ENCODE results near the gene C1QTNF5. TPM values are rescaled to one million over a fixed set of nuclear protein-coding genes. Genes with fewer than 3 reads are reported as not detected.
A peak's percentile ranks its signal among the peaks of the same experiment; 100 is the strongest.

C1QTNF5 gene
- total RNA-seq, 2 donors from 2014 or later: 0.62 to 0.66 TPM

DNA sequence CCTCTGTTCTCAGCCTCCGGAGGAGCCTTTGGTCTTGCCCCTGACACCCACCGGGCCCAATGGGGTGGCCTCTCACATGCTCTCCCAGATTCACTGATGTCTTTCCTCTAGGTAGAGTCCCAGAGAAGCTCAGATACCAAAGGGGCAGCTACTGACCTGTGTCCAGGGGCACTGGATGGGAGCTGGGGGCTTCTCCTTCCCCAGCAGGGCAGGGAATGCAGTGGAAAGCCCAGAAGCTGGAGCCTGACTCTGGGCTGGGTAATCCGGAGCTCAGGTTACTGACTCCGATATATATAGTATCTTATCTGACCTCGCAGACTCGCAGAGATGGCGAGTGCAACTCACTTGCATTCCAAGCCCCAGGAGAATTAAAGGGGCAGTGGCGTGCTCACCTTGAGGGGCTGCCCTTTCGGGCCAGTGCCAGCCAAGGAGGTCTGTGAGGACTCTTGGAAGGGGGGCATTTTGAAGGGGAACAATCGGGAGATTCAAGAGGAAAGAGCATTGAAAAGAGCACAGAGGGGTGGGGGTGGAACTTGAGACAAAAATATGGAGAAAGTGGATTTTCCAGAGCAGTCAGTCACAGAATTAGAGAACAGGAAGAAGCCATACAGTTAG, 38.3 kb upstream of the C1QTNF5 start:
- Mint-ChIP-seq H3K27me3 (ENCODE audit: insufficient read depth) (no peaks in the 10 kb centered on the region), H3K4me1 (peaks cover 56% of the 10 kb centered on the region), H3K4me3 (peak overlapping the region; percentile 56), H3K27ac (peak overlapping the region; percentile 93), H3K9me3 (no peaks in the 10 kb centered on the region), H3K36me3 (ENCODE audit: low read depth) (no peaks in the 10 kb centered on the region)
- H3K27me3 ChIP-seq (ENCODE audit: control insufficient read depth, insufficient read depth, low read length, poor library complexity, severe bottlenecking): no peaks in the 10 kb centered on the region
- TF ChIP-seq, protein P1, sequence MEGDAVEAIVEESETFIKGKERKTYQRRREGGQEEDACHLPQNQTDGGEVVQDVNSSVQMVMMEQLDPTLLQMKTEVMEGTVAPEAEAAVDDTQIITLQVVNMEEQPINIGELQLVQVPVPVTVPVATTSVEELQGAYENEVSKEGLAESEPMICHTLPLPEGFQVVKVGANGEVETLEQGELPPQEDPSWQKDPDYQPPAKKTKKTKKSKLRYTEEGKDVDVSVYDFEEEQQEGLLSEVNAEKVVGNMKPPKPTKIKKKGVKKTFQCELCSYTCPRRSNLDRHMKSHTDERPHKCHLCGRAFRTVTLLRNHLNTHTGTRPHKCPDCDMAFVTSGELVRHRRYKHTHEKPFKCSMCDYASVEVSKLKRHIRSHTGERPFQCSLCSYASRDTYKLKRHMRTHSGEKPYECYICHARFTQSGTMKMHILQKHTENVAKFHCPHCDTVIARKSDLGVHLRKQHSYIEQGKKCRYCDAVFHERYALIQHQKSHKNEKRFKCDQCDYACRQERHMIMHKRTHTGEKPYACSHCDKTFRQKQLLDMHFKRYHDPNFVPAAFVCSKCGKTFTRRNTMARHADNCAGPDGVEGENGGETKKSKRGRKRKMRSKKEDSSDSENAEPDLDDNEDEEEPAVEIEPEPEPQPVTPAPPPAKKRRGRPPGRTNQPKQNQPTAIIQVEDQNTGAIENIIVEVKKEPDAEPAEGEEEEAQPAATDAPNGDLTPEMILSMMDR (conservative IDR thresholded peaks at IDR 0.05): no peak
- 20 to 22% methylated on average over 6 to 10 of the region's 10 CpGs for WGBS, 2 experiments (ENCODE audit: insufficient coverage in 1 of 2, insufficient read length in 1 of 2)
- DNase-seq: peak; percentile 82
- H3K4me3 ChIP-seq (ENCODE audit: low read length): peak overlapping the region; percentile 93
- peak overlapping the region; percentile 86 for H3K9ac ChIP-seq (ENCODE audit: extremely low read depth, low read length, poor library complexity, severe bottlenecking)
- H3K27ac ChIP-seq (ENCODE audit: low read depth, low read length): peak overlapping the region; percentile 36
- H3K4me1 ChIP-seq (ENCODE audit: control insufficient read depth, insufficient read depth, low read length): peaks cover 45% of the 10 kb centered on the region
- no peaks in the 10 kb centered on the region for H3K9me3 ChIP-seq (ENCODE audit: control insufficient read depth, low read length)
- peaks cover 5% of the 10 kb centered on the region for H3K36me3 ChIP-seq (ENCODE audit: control insufficient read depth, insufficient read depth, low read length)

GRCh38 chr11:119377961-119378667, 37.4 kb upstream of the C1QTNF5 start:
- H3K9ac ChIP-seq (ENCODE audit: extremely low read depth, low read length, poor library complexity, severe bottlenecking): peak overlapping the region; percentile 86
- WGBS, 2 experiments (ENCODE audit: insufficient coverage in 1 of 2, insufficient read length in 1 of 2): 46 to 57% methylated on average over 2 to 5 of the region's 6 CpGs
- peak overlapping the region; percentile 56 for H3K4me3 Mint-ChIP-seq
- H3K4me3 ChIP-seq (ENCODE audit: low read length): peak overlapping the region; percentile 93
- H3K36me3 ChIP-seq (ENCODE audit: control insufficient read depth, insufficient read depth, low read length): peaks cover 12% of the 10 kb centered on the region
- no peaks in the 10 kb centered on the region for H3K27me3 Mint-ChIP-seq (ENCODE audit: insufficient read depth)
- peaks cover 47% of the 10 kb centered on the region for H3K4me1 ChIP-seq (ENCODE audit: control insufficient read depth, insufficient read depth, low read length)
- H3K27ac ChIP-seq (ENCODE audit: low read depth, low read length): no peak overlapping the region
- DNase-seq: peak; percentile 96
- peak overlapping the region; percentile 93 for H3K27ac Mint-ChIP-seq
- H3K9me3 Mint-ChIP-seq: no peaks in the 10 kb centered on the region
- no peaks in the 10 kb centered on the region for H3K9me3 ChIP-seq (ENCODE audit: control insufficient read depth, low read length)
- TF ChIP-seq, protein P1 (conservative IDR thresholded peaks at IDR 0.05): no peak
- H3K36me3 Mint-ChIP-seq (ENCODE audit: low read depth): no peaks in the 10 kb centered on the region
- H3K4me1 Mint-ChIP-seq: peaks cover 58% of the 10 kb centered on the region
- H3K27me3 ChIP-seq (ENCODE audit: control insufficient read depth, insufficient read depth, low read length, poor library complexity, severe bottlenecking): no peaks in the 10 kb centered on the region

GRCh38 chr11:119377112-119377901, 36.6 kb upstream of the C1QTNF5 start:
- Histone ChIP-seq H3K9ac (ENCODE audit: extremely low read depth, low read length, poor library complexity, severe bottlenecking) (peak overlapping the region; percentile 33), H3K36me3 (ENCODE audit: control insufficient read depth, insufficient read depth, low read length) (peaks cover 19% of the 10 kb centered on the region), H3K27me3 (ENCODE audit: control insufficient read depth, insufficient read depth, low read length, poor library complexity, severe bottlenecking) (no peaks in the 10 kb centered on the region), H3K9me3 (ENCODE audit: control insufficient read depth, low read length) (no peaks in the 10 kb centered on the region), H3K4me1 (ENCODE audit: control insufficient read depth, insufficient read depth, low read length) (peaks cover 54% of the 10 kb centered on the region), H3K27ac (ENCODE audit: low read depth, low read length) (no peak overlapping the region), H3K4me3 (ENCODE audit: low read length) (peak overlapping the region; percentile 75)
- peak overlapping the region; percentile 93 for H3K27ac Mint-ChIP-seq
- no peak for DNase-seq
- no peaks in the 10 kb centered on the region for H3K36me3 Mint-ChIP-seq (ENCODE audit: low read depth)
- H3K4me1 Mint-ChIP-seq: peaks cover 58% of the 10 kb centered on the region
- H3K9me3 Mint-ChIP-seq: no peaks in the 10 kb centered on the region
- H3K27me3 Mint-ChIP-seq (ENCODE audit: insufficient read depth): no peaks in the 10 kb centered on the region
- TF ChIP-seq, protein P1 (conservative IDR thresholded peaks at IDR 0.05): no peak
- WGBS, 2 experiments (ENCODE audit: insufficient coverage in 1 of 2, insufficient read length in 1 of 2): 70 to 84% methylated on average over 7 to 12 of the region's 12 CpGs
- H3K4me3 Mint-ChIP-seq: peak overlapping the region; percentile 56

Data from endodermal cell (in vitro differentiated cells).